OCI-LY1 (cell line): Measurements from ENCODE around the gene RABEP1.

Experiments used
- CTCF ChIP-seq: fragments of 200-600 bp; sonication (generic), shearing (Covaris generic); IDR thresholded peaks from 2 replicates; pipeline ENCODE4 v1.5.1; 2017; ENCODE audit warnings: mild to moderate bottlenecking, antibody characterized with exemption, low read length, moderate library complexity, mixed read lengths
- EZH2 ChIP-seq: fragments of 200-600 bp; sonication (generic), shearing (Covaris generic); IDR thresholded peaks from 2 replicates; pipeline ENCODE4 v1.8.0; 2017; ENCODE audit warnings: borderline replicate concordance, mixed run types, mild to moderate bottlenecking, antibody characterized with exemption, low read length, moderate library complexity, mixed read lengths

GRCh38 chr17:5413682-5414081, 131.6 kb downstream of the RABEP1 start:
- TF ChIP-seq EZH2 (no peak), CTCF (no peak)
